Spinal cord (tissue), 10 donors: ENCODE data around the gene GINS2. TPM values are rescaled to one million over a fixed set of nuclear protein-coding genes. Genes with fewer than 3 reads are reported as not detected.
A peak's percentile ranks its signal among the peaks of the same experiment; 100 is the strongest.

Experiments used
- DNase-seq, 6 donors: peaks; one replicate each; pipeline versions ENCODE4 v3.0.0 to v3.0.0-alpha.2; 2013 to 2015; ENCODE audit warnings: low spot score in 6 of 6, low read depth in 4 of 6
- H3K27ac ChIP-seq: one replicate; pipeline ENCODE4 v1.5.1; 2013; ENCODE audit warnings: low read depth, low read length, control low read depth
- H3K27me3 ChIP-seq: one replicate; pipeline ENCODE4 v1.6.1; 2013; ENCODE audit warnings: low read length; ENCODE audit not compliant: control insufficient read depth, insufficient read depth
- H3K36me3 ChIP-seq: one replicate; pipeline ENCODE4 v1.6.1; 2013; ENCODE audit warnings: low read length; ENCODE audit not compliant: control insufficient read depth, insufficient read depth
- H3K4me1 ChIP-seq: one replicate; pipeline ENCODE4 v1.6.1; 2013; ENCODE audit warnings: low read length; ENCODE audit not compliant: control insufficient read depth, insufficient read depth
- H3K4me3 ChIP-seq: one replicate; pipeline ENCODE4 v1.5.1; 2013; ENCODE audit warnings: low read depth, low read length, control low read depth
- H3K9me3 ChIP-seq: one replicate; pipeline ENCODE4 v1.6.1; 2013; ENCODE audit warnings: low read length; ENCODE audit not compliant: control insufficient read depth, insufficient read depth
- WGBS: methylation state at CpG from one replicate; pipeline ENCODE4 v1.1.5; 2013; ENCODE audit warnings: missing lambda C conversion rate; ENCODE audit not compliant: insufficient coverage; 5-methylcytosine and 5-hydroxymethylcytosine counted together
- polyA plus RNA-seq, 2 donors: library from polyadenylated mRNA; unstranded; fragments of 120-200 nt; gene quantifications; one replicate each; pipeline ENCODE4 v1.2.1, GENCODE V29; 2013; ENCODE audit not compliant: insufficient read length in 2 of 2
- total RNA-seq, 2 donors: library from RNA; depleted of rRNA in 1 of 2; stranded (reverse); fragments of 120-200 nt in 1 of 2; fragments of >200 nt in 1 of 2; gene quantifications; one replicate each; pipeline versions ENCODE4 v1.2.3 to v1.2.4, GENCODE V29; 2013 to 2014
- donor health status: healthy.

GINS2 gene
- total and polyA plus RNA-seq, 4 donors = 5.4 to 13.6 (median 10.5) TPM

GRCh38 chr16:85681255-85681654, 7.5 kb downstream of the GINS2 start:
- H3K27ac ChIP-seq = no peak overlapping the region

GRCh38 chr16:85680352-85680944, 8.3 kb downstream of the GINS2 start:
- no peak for DNase-seq
- no peaks in the 10 kb centered on the region for H3K27me3 ChIP-seq
- no peaks in the 10 kb centered on the region for H3K9me3 ChIP-seq
- H3K4me3 ChIP-seq = no peak overlapping the region
- H3K4me1 ChIP-seq = no peaks in the 10 kb centered on the region
- peaks cover 25% of the 10 kb centered on the region for H3K36me3 ChIP-seq
- 89% methylated on average over 6 of the region's 6 CpGs for WGBS
- no peak overlapping the region for H3K27ac ChIP-seq

More at GRCh38 chr16:85681255-85681654, 7.5 kb downstream of the GINS2 start:
- Histone ChIP-seq H3K27me3 (no peaks in the 10 kb centered on the region), H3K36me3 (peaks cover 25% of the 10 kb centered on the region), H3K4me3 (no peak overlapping the region), H3K9me3 (no peaks in the 10 kb centered on the region), H3K4me1 (no peaks in the 10 kb centered on the region)
- DNase-seq = no peak
- WGBS = 98% methylated on average over 5 of the region's 8 CpGs

- Histone ChIP-seq H3K4me3 (no peak overlapping the region), H3K27ac (no peak overlapping the region), H3K4me1 (no peaks in the 10 kb centered on the region), H3K27me3 (no peaks in the 10 kb centered on the region), H3K9me3 (no peaks in the 10 kb centered on the region), H3K36me3 (peaks cover 25% of the 10 kb centered on the region)
- no peak for DNase-seq
- 90% methylated on average over 6 of the region's 6 CpGs for WGBS
Observed at GRCh38 chr16:85679870-85680269, 8.9 kb downstream of the GINS2 start.

GRCh38 chr16:85678821-85679220, 9.9 kb downstream of the GINS2 start:
- H3K4me1 ChIP-seq = peaks cover 4% of the 10 kb centered on the region
- H3K27me3 ChIP-seq = no peaks in the 10 kb centered on the region
- WGBS = 100% methylated on average over 3 of the region's 5 CpGs
- H3K4me3 ChIP-seq = no peak overlapping the region
- H3K9me3 ChIP-seq = no peaks in the 10 kb centered on the region
- DNase-seq = no peak
- H3K27ac ChIP-seq = no peak overlapping the region
- H3K36me3 ChIP-seq = peaks cover 34% of the 10 kb centered on the region

GRCh38 chr16:85678016-85678415, 10.7 kb downstream of the GINS2 start:
- DNase-seq = no peak
- WGBS = 77% methylated on average over 8 of the region's 8 CpGs
- Histone ChIP-seq H3K27me3 (no peaks in the 10 kb centered on the region), H3K4me3 (no peak overlapping the region), H3K9me3 (no peaks in the 10 kb centered on the region), H3K36me3 (peaks cover 34% of the 10 kb centered on the region), H3K27ac (no peak overlapping the region), H3K4me1 (peaks cover 6% of the 10 kb centered on the region)

- no peak for DNase-seq
- no peaks in the 10 kb centered on the region for H3K9me3 ChIP-seq
- H3K27ac ChIP-seq = no peak overlapping the region
- H3K4me1 ChIP-seq = peaks cover 6% of the 10 kb centered on the region
- H3K4me3 ChIP-seq = no peak overlapping the region
- peaks cover 31% of the 10 kb centered on the region for H3K36me3 ChIP-seq
- H3K27me3 ChIP-seq = no peaks in the 10 kb centered on the region
- 60% methylated on average over 1 of the region's 6 CpGs for WGBS
Observed at GRCh38 chr16:85677383-85677967, 11.3 kb downstream of the GINS2 start.

GRCh38 chr16:85676466-85676865, 12.3 kb downstream of the GINS2 start:
- Histone ChIP-seq H3K27me3 (no peaks in the 10 kb centered on the region), H3K27ac (no peak overlapping the region), H3K4me1 (peaks cover 6% of the 10 kb centered on the region), H3K9me3 (no peaks in the 10 kb centered on the region), H3K4me3 (no peak overlapping the region), H3K36me3 (peaks cover 39% of the 10 kb centered on the region)
- no peak for DNase-seq
- 88% methylated on average over 7 of the region's 7 CpGs for WGBS

GRCh38 chr16:85675251-85675874, 13.4 kb downstream of the GINS2 start:
- H3K27ac ChIP-seq = no peak overlapping the region
- peak in 1 of 6 donors; percentile 72 for DNase-seq
- WGBS = 100% methylated on average over 2 of the region's 4 CpGs
- H3K4me3 ChIP-seq = no peak overlapping the region
- no peaks in the 10 kb centered on the region for H3K9me3 ChIP-seq
- peaks cover 39% of the 10 kb centered on the region for H3K36me3 ChIP-seq
- H3K27me3 ChIP-seq = no peaks in the 10 kb centered on the region
- H3K4me1 ChIP-seq = peaks cover 6% of the 10 kb centered on the region

GRCh38 chr16:85674828-85675227, 13.9 kb downstream of the GINS2 start:
- WGBS = 97% methylated on average over 6 of the region's 6 CpGs
- H3K36me3 ChIP-seq = peaks cover 36% of the 10 kb centered on the region

GRCh38 chr16:85674418-85674755, 14.4 kb downstream of the GINS2 start:
- DNase-seq = no peak
- Histone ChIP-seq H3K4me3 (no peak overlapping the region), H3K9me3 (no peaks in the 10 kb centered on the region), H3K27ac (no peak overlapping the region), H3K27me3 (no peaks in the 10 kb centered on the region), H3K36me3 (peaks cover 37% of the 10 kb centered on the region), H3K4me1 (peaks cover 6% of the 10 kb centered on the region)
- 82% methylated on average over 2 of the region's 4 CpGs for WGBS

More at GRCh38 chr16:85674828-85675227, 13.9 kb downstream of the GINS2 start:
- no peaks in the 10 kb centered on the region for H3K9me3 ChIP-seq
- peaks cover 6% of the 10 kb centered on the region for H3K4me1 ChIP-seq
- no peak for DNase-seq
- no peak overlapping the region for H3K27ac ChIP-seq
- no peaks in the 10 kb centered on the region for H3K27me3 ChIP-seq
- no peak overlapping the region for H3K4me3 ChIP-seq
